HCT116 (cell line): ENCODE results near the gene CCDC73. TPM values are rescaled to one million over a fixed set of nuclear protein-coding genes. Genes with fewer than 3 reads are reported as not detected.

Experiments
- ATAC-seq: fragments of 200-7000 bp; cut with Tn5 transposase; 2 replicates; pipeline ENCODE4 v1.9.1; 2020; ENCODE audit warnings: mild to moderate bottlenecking, moderate library complexity
- BruUV-seq: library from RNA; stranded (reverse); fragments of 400-500 nt; replicated peaks from 2 replicates; lab custom pipeline; 2021; lab: Mats Ljungman, UMichigan
- CTCF ChIA-PET: fragments of 300-600 bp; sonication (Branson Sonifier 250); formaldehyde crosslinking; loops from one replicate; lab custom pipeline; 2021; ENCODE audit warnings: antibody characterized with exemption; lab: Charles Lee
- POLR2A ChIA-PET: fragments of 300-600, 350-600 bp; sonication (Branson Sonifier 250); formaldehyde crosslinking; loops from one replicate; lab custom pipeline; 2021; ENCODE audit warnings: antibody characterized with exemption; lab: Charles Lee
- RAD21 ChIA-PET, 2 experiments: fragments of 300-600 bp; sonication (Branson Sonifier 250); formaldehyde crosslinking; loops; one replicate each; lab custom pipeline; 2023; ENCODE audit warnings: low total read pairs in 2 of 2; ENCODE audit not compliant: uncharacterized antibody in 2 of 2, unreplicated experiment in 2 of 2, low non-redundant PET in 1 of 2; lab: Charles Lee
- DNase-seq: peaks from one replicate; pipeline ENCODE4 v3.0.0-alpha.2; 2010; ENCODE audit warnings: low read depth, low spot score
- H2AFZ ChIP-seq: fragments of 200-600 bp; shearing (Covaris generic), sonication (generic); 2 replicates; pipeline ENCODE4 v1.6.1; 2017; ENCODE audit warnings: low read depth, mixed run types, mixed read lengths, antibody characterized with exemption, low read length; ENCODE audit not compliant: poor library complexity, severe bottlenecking
- H3K27ac ChIP-seq: 2 replicates; pipeline ENCODE4 v1.5.1; 2012; ENCODE audit warnings: low read depth, low read length
- H3K27me3 ChIP-seq: fragments of 200-600 bp; sonication (generic); 2 replicates; pipeline ENCODE4 v1.6.1; 2016; ENCODE audit warnings: mixed run types, low read length, mixed read lengths; ENCODE audit not compliant: insufficient read depth
- H3K36me3 ChIP-seq, 2 experiments: fragments of 200-500 bp in 1 of 2; fragments of 200-600 bp in 1 of 2; sonication (Bioruptor generic) in 1 of 2; sonication (generic) in 1 of 2; 2 replicates each; pipeline versions ENCODE4 v1.5.1 to v1.6.1; 2014 to 2016; ENCODE audit warnings: low read length in 2 of 2, inconsistent platforms in 1 of 2, mixed read lengths in 1 of 2, mixed run types in 1 of 2; ENCODE audit not compliant: insufficient read depth in 2 of 2, control insufficient read depth in 1 of 2
- H3K4me1 ChIP-seq, 2 experiments: fragments of 200-600 bp in 1 of 2; sonication (generic) in 1 of 2; 2 replicates each; pipeline versions ENCODE4 v1.5.1 to v1.6.1; 2012 to 2017; ENCODE audit warnings: low read length in 2 of 2, inconsistent platforms in 1 of 2, mild to moderate bottlenecking in 1 of 2, mixed read lengths in 1 of 2, mixed run types in 1 of 2, moderate library complexity in 1 of 2; ENCODE audit not compliant: insufficient read depth in 2 of 2, control insufficient read depth in 1 of 2
- H3K4me2 ChIP-seq: fragments of 200-600 bp; sonication (generic); 2 replicates; pipeline ENCODE4 v1.6.1; 2017; ENCODE audit warnings: mixed run types, low read length, mixed read lengths
- H3K4me3 ChIP-seq, 2 experiments: fragments of 200-600 bp in 1 of 2; sonication (generic) in 1 of 2; replicated peaks in 1 of 2; 2 replicates each; pipeline ENCODE4 v1.5.1; 2011 to 2016; ENCODE audit warnings: low read length in 2 of 2, control low read depth in 1 of 2, low read depth in 1 of 2, mild to moderate bottlenecking in 1 of 2, mixed read lengths in 1 of 2, mixed run types in 1 of 2
- H3K79me2 ChIP-seq: fragments of 200-600 bp; sonication (generic); 2 replicates; pipeline ENCODE4 v1.6.1; 2017; ENCODE audit warnings: mild to moderate bottlenecking, mixed run types, low read length, moderate library complexity, mixed read lengths; ENCODE audit not compliant: insufficient read depth
- H3K9ac ChIP-seq: fragments of 200-600 bp; sonication (generic); 2 replicates; pipeline ENCODE4 v1.6.1; 2016; ENCODE audit warnings: low read length, mixed read lengths
- H3K9me2 ChIP-seq: fragments of 200-600 bp; sonication (generic), shearing (Covaris generic); 2 replicates; pipeline ENCODE4 v1.6.1; 2017; ENCODE audit warnings: mixed run types, mild to moderate bottlenecking, moderate library complexity; ENCODE audit not compliant: insufficient read depth
- H3K9me3 ChIP-seq, 2 experiments: fragments of 200-500 bp in 1 of 2; fragments of 200-600 bp in 1 of 2; sonication (Bioruptor generic) in 1 of 2; sonication (generic) in 1 of 2; 2 replicates each; pipeline ENCODE4 v1.6.1; 2014 to 2017; ENCODE audit warnings: low read length in 2 of 2, mixed read lengths in 2 of 2, inconsistent platforms in 1 of 2, low read depth in 1 of 2, mild to moderate bottlenecking in 1 of 2, mixed run types in 1 of 2, moderate library complexity in 1 of 2; ENCODE audit not compliant: control insufficient read depth in 1 of 2, insufficient read depth in 1 of 2
- H4K20me1 ChIP-seq: fragments of 200-600 bp; sonication (generic), shearing (Covaris generic); 2 replicates; pipeline ENCODE4 v1.6.1; 2017; ENCODE audit warnings: mixed run types, mild to moderate bottlenecking, moderate library complexity; ENCODE audit not compliant: insufficient read depth
- ATF3 ChIP-seq: IDR thresholded peaks from 2 replicates; pipeline ENCODE4 v1.6.1; 2012
- CBX3 ChIP-seq: IDR thresholded peaks from 2 replicates; pipeline ENCODE4 v1.6.1; 2012; ENCODE audit warnings: low read depth
- CEBPB ChIP-seq: IDR thresholded peaks from 2 replicates; pipeline ENCODE4 v1.6.1; 2012; ENCODE audit warnings: low read depth
- ELF1 ChIP-seq: IDR thresholded peaks from 2 replicates; pipeline ENCODE4 v1.6.1; 2012; ENCODE audit warnings: low read depth, borderline replicate concordance
- EZH2phosphoT487 ChIP-seq: fragments of 200-600 bp; IDR thresholded peaks from 2 replicates; pipeline ENCODE4 v1.6.1; 2018; ENCODE audit warnings: antibody characterized with exemption, borderline replicate concordance
- FOSL1 ChIP-seq: IDR thresholded peaks from 2 replicates; pipeline ENCODE4 v1.6.1; 2012; ENCODE audit warnings: low read depth
- JUND ChIP-seq: IDR thresholded peaks from 2 replicates; pipeline ENCODE4 v1.6.1; 2012
- MAX ChIP-seq: IDR thresholded peaks from 2 replicates; pipeline ENCODE4 v1.6.1; 2012
- POLR2A ChIP-seq: IDR thresholded peaks from 2 replicates; pipeline ENCODE4 v1.7.0; 2011; ENCODE audit warnings: borderline replicate concordance; ENCODE audit not compliant: insufficient read depth, insufficient read length; ENCODE audit errors: extremely low read depth
- RAD21 ChIP-seq: IDR thresholded peaks from 2 replicates; pipeline ENCODE4 v1.6.1; 2012; ENCODE audit warnings: low read depth, mild to moderate bottlenecking
- REST ChIP-seq: IDR thresholded peaks from 2 replicates; pipeline ENCODE4 v1.6.1; 2012; ENCODE audit warnings: low read depth
- SIN3A ChIP-seq: IDR thresholded peaks from 2 replicates; pipeline ENCODE4 v1.6.1; 2012; ENCODE audit warnings: low read depth
- SRF ChIP-seq: IDR thresholded peaks from 2 replicates; pipeline ENCODE4 v1.6.1; 2012; ENCODE audit warnings: low read depth
- YY1 ChIP-seq: IDR thresholded peaks from 2 replicates; pipeline ENCODE4 v1.6.1; 2011; ENCODE audit warnings: low read length, low read depth, moderate library complexity, mild to moderate bottlenecking; ENCODE audit not compliant: insufficient replicate concordance; ENCODE audit errors: extremely low read depth
- ZFX ChIP-seq: fragments of 450-650 bp; IDR thresholded peaks from 2 replicates; pipeline ENCODE4 v1.6.1; 2017
- ZNF274 ChIP-seq: fragments of 200-500 bp; sonication (Bioruptor generic); IDR thresholded peaks from 2 replicates; pipeline ENCODE4 v1.6.1; 2014; ENCODE audit warnings: mild to moderate bottlenecking, low read depth, low read length, inconsistent platforms
- intact Hi-C: fragments of 100-400 bp; cut with micrococcal nuclease; formaldehyde crosslinking; loops from 2 replicates; pipeline ENCODE4 v1.10.0; 2022
- total RNA-seq: library from RNA; stranded (reverse); gene quantifications from one replicate; pipeline ENCODE4 v1.2.1, GENCODE V29; 2021; ENCODE audit not compliant: unreplicated experiment

CCDC73 gene
- total RNA-seq, 1 experiment from 2014 or later, result not detected

- H4K20me1 ChIP-seq, result no peaks in the 10 kb centered on the region
- H2AFZ ChIP-seq, result no peak overlapping the region
- RAD21 ChIA-PET, result no interaction called here
- CTCF ChIA-PET, result interaction anchor here (1.9 kb wide), 1 partner anchor 9 kb away, joined by 8 read pairs; no protein-coding TSS in a partner anchor
- no peaks in the 10 kb centered on the region for H3K79me2 ChIP-seq
- BruUV-seq, result no TSS peak
- no peak for TF ChIP-seq RAD21
- no peak for TF ChIP-seq ELF1
- no peak for TF ChIP-seq CEBPB
- TF ChIP-seq CBX3, result no peak
- no peak for TF ChIP-seq FOSL1
- TF ChIP-seq ATF3, result no peak
- TF ChIP-seq YY1, result no peak
- TF ChIP-seq SIN3A, result no peak
- TF ChIP-seq REST, result no peak
- no peak for TF ChIP-seq SRF
- no peak for TF ChIP-seq ZNF274
- TF ChIP-seq POLR2A, result no peak
- no peak for TF ChIP-seq MAX
- TF ChIP-seq JUND, result no peak
- TF ChIP-seq EZH2phosphoT487, result no peak
- TF ChIP-seq ZFX, result no peak
- H3K9me2 ChIP-seq, result no peaks in the 10 kb centered on the region
- no peak overlapping the region for H3K9ac ChIP-seq
- POLR2A ChIA-PET, result no interaction called here
- no peaks in the 10 kb centered on the region for H3K9me3 ChIP-seq
- DNase-seq (no peak), ATAC-seq (no peak)
- no peaks in the 10 kb centered on the region for H3K27me3 ChIP-seq
- H3K27ac ChIP-seq, result no peak overlapping the region
- H3K36me3 ChIP-seq, result no peaks in the 10 kb centered on the region
- no peak overlapping the region for H3K4me3 ChIP-seq
- intact Hi-C loops, result no loop called here
- no peak overlapping the region for H3K4me2 ChIP-seq
- peaks cover 0 to 10% of the 10 kb centered on the region in 2 experiments; a peak in 2 of 4 replicates for H3K4me1 ChIP-seq
These were observed 22.9 kb upstream of the CCDC73 start for GRCh38 chr11:32817181-32817851.
